ENCODE measurements around the gene ANK3. TPM values are rescaled to one million over a fixed set of nuclear protein-coding genes. Genes with fewer than 3 reads are reported as not detected.

The ANK3 gene
- total and polyA plus RNA-seq, 2 experiments from 2014 or later, result 46.5 to 85.2 TPM

GRCh38 chr10:60258429-60258797 is 131.3 kb downstream of the ANK3 start:
- Mint-ChIP-seq H3K4me1 (peaks cover 19% of the 10 kb centered on the region), H3K4me3 (peak overlapping the region; percentile 3; the same call in 1 of the 3 replicates), H3K36me3 (ENCODE audit: low read depth) (no peaks in the 10 kb centered on the region), H3K27ac (peak overlapping the region; percentile 41; the same call in 1 of the 2 replicates), H3K27me3 (ENCODE audit: insufficient read depth, low read depth, poor library complexity) (no peaks in the 10 kb centered on the region), H3K9me3 (no peaks in the 10 kb centered on the region)
- no peaks in the 10 kb centered on the region for H3F3A ChIP-seq (replicated peaks; ENCODE audit: low read depth)
- peaks cover 23% of the 10 kb centered on the region for H3K4me1 ChIP-seq (ENCODE audit: insufficient read depth)
- H3K36me3 ChIP-seq (ENCODE audit: insufficient read depth), result no peaks in the 10 kb centered on the region
- H3K4me3 ChIP-seq, result no peak overlapping the region
- H3K4me2 ChIP-seq, result peak overlapping the region; percentile 22; the same call in 1 of the 2 replicates
- no peaks in the 10 kb centered on the region for H3K79me2 ChIP-seq (replicated peaks; ENCODE audit: insufficient read depth)
- peak; percentile 92 for ATAC-seq
- TF ChIP-seq CTCF (conservative IDR thresholded peaks at IDR 0.05; ENCODE audit: low read depth in 2 of 2) (no peak), POLR2AphosphoS5 (IDR thresholded peaks at IDR 0.05; ENCODE audit: low read depth) (no peak), STAT1 (IDR thresholded peaks at IDR 0.05; ENCODE audit: unreplicated experiment) (no peak), CREB1 (CRISPR knock-in tag; IDR thresholded peaks at IDR 0.05; ENCODE audit: low read depth) (no peak), ZNF331 (CRISPR knock-in tag; IDR thresholded peaks at IDR 0.05; ENCODE audit: low read depth) (no peak), ZNF462 (CRISPR knock-in tag; IDR thresholded peaks at IDR 0.05) (no peak), NANOG (IDR thresholded peaks at IDR 0.05; ENCODE audit: borderline replicate concordance) (no peak), EZH2 (IDR thresholded peaks at IDR 0.05; ENCODE audit: low read depth, unreplicated experiment) (no peak), ZNF114 (CRISPR knock-in tag; IDR thresholded peaks at IDR 0.05) (no peak), REST (IDR thresholded peaks at IDR 0.05; ENCODE audit: unreplicated experiment) (no peak), ETS1 (IDR thresholded peaks at IDR 0.05) (no peak), EZH2phosphoT487 (IDR thresholded peaks at IDR 0.05; ENCODE audit: unreplicated experiment) (no peak), JUNB (IDR thresholded peaks at IDR 0.05; ENCODE audit: unreplicated experiment) (no peak)
- no peaks in the 10 kb centered on the region for H3K9me2 ChIP-seq (ENCODE audit: insufficient read depth)
- DNase-seq (ENCODE audit: low spot score), result peak; percentile 59
- H2AFZ ChIP-seq, result no peak overlapping the region
- H3K27ac ChIP-seq (ENCODE audit: low read depth), result no peak overlapping the region
- no peaks in the 10 kb centered on the region for H3K27me3 ChIP-seq (ENCODE audit: insufficient read depth)
- no peaks in the 10 kb centered on the region for H4K20me1 ChIP-seq (replicated peaks; ENCODE audit: insufficient read depth)

Data from GM23338 (cell line).